Transverse colon (tissue), 4 donors: ENCODE results near the gene RDH5.

ENCODE experiments used
- CTCF ChIP-seq, 5 experiments: fragments of 200-600 bp in 3 of 5; fragments of 450-650 bp in 2 of 5; sonication (generic) in 3 of 5; IDR thresholded peaks; 1 replicate in 2 of 5; 2 replicates in 3 of 5; pipeline ENCODE4 v1.5.1; 2016 to 2017; ENCODE audit warnings: antibody characterized with exemption in 5 of 5, inconsistent platforms in 3 of 5, mild to moderate bottlenecking in 2 of 5, moderate library complexity in 1 of 5
- POLR2A ChIP-seq: fragments of 450-650 bp; IDR thresholded peaks from one replicate; pipeline ENCODE4 v1.6.1; 2016; ENCODE audit warnings: antibody characterized with exemption, mild to moderate bottlenecking, moderate library complexity
- POLR2AphosphoS5 ChIP-seq, 3 donors: sonication (generic); formaldehyde crosslinking; IDR thresholded peaks; one replicate each; pipeline ENCODE4 v1.6.1; 2016; ENCODE audit warnings: antibody characterized with exemption in 3 of 3

DNA sequence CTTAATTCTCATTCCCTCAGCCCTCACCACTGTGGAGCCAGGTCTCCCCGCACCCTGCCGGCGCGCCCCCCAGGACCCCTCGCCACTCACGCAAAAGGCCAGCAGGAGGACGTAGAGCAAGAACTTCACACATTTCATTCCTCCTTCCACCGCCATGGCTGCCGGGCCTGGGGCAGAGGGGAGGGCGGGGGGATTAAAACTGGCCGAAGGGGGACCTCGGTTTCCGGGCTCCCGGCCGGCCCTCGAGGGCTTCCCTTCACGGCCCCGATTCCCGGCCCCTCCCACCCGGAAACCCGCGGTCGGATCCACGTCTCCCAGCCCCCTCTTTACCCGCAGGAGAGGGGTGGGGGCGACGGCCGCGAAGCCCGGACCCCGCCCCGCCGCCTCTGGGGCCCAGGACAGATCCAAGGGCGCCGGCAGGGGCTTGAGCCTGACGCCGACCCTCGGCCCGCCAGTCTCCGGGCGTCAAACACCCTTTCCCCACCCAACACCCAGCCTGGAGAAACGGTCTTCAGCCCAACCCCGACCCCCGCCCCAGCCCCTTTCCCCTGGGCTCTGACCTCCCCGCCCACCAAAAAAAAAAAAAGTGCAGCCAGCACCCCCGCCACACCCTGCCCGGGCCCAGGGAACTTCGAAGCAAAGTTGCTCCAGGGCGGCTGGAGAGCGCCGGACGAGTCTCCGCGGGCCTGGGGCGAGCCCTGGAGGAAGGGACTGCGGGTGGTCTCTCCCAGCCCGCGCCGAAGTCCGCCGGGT is 8.2 kb downstream of the RDH5 start:
- TF ChIP-seq CTCF (IDR thresholded peaks at IDR 0.05) = no peak
- peak in 1 of 3 donors; percentile 3 for TF ChIP-seq POLR2AphosphoS5 (IDR thresholded peaks at IDR 0.05)
- TF ChIP-seq POLR2A = no peak
